Measurements from ENCODE around the gene LMBR1. TPM values are rescaled to one million over a fixed set of nuclear protein-coding genes. Genes with fewer than 3 reads are reported as not detected.

Gene LMBR1
- total and polyA plus RNA-seq, 2 donors (not counting 3 experiments of a cell fraction or from before 2014, with no cell fraction given): 14.0 to 72.9 TPM

DNA sequence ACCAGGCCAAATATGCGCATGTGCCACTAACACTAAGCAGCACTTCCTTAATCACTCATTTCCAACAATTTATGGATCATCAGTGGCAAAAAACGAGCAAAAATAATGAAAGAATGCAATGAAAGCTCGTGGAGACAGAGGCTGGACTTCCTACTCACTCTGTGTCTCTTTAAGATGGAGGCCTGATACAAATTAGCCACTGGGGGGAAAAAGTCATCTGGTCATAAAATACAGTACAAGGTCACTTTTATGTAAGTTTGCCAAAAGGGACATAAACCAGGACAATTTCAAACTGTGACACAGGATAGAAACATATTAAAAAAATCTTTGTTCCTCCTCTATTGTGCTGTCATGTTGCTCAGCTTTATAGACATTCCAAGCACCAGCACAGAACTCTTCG is 101.7 kb downstream of the LMBR1 start:
- no peak overlapping the region for H3K4me2 ChIP-seq (ENCODE audit: insufficient read depth, low read length)
- H3K4me3 ChIP-seq (replicated peaks in 1 of 3; ENCODE audit: insufficient read depth in 1 of 3, low read depth in 1 of 3, low read length in 3 of 3): no peak overlapping the region
- DNase-seq (ENCODE audit: low read depth, low spot score) (peak; percentile 34), FAIRE-seq (no peak)
- no peak overlapping the region for H3K9ac ChIP-seq (replicated peaks; ENCODE audit: extremely low read depth, insufficient read depth, low read length)
- H3K9me1 ChIP-seq (replicated peaks; ENCODE audit: control insufficient read depth, extremely low read depth, insufficient read depth, low read length): no peaks in the 10 kb centered on the region
- H3K27ac ChIP-seq (ENCODE audit: insufficient read depth, low read depth, low read length): no peak overlapping the region
- no peak for TF ChIP-seq JUN (IDR thresholded peaks at IDR 0.05; ENCODE audit: borderline replicate concordance, insufficient read depth, insufficient read length, low read depth)
- TF ChIP-seq, protein P1, sequence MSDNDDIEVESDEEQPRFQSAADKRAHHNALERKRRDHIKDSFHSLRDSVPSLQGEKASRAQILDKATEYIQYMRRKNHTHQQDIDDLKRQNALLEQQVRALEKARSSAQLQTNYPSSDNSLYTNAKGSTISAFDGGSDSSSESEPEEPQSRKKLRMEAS (IDR thresholded peaks at IDR 0.05; ENCODE audit: insufficient read depth, insufficient read length): no peak
- TF ChIP-seq, protein P2, sequence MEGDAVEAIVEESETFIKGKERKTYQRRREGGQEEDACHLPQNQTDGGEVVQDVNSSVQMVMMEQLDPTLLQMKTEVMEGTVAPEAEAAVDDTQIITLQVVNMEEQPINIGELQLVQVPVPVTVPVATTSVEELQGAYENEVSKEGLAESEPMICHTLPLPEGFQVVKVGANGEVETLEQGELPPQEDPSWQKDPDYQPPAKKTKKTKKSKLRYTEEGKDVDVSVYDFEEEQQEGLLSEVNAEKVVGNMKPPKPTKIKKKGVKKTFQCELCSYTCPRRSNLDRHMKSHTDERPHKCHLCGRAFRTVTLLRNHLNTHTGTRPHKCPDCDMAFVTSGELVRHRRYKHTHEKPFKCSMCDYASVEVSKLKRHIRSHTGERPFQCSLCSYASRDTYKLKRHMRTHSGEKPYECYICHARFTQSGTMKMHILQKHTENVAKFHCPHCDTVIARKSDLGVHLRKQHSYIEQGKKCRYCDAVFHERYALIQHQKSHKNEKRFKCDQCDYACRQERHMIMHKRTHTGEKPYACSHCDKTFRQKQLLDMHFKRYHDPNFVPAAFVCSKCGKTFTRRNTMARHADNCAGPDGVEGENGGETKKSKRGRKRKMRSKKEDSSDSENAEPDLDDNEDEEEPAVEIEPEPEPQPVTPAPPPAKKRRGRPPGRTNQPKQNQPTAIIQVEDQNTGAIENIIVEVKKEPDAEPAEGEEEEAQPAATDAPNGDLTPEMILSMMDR (IDR thresholded peaks at IDR 0.05; ENCODE audit: extremely low read depth in 1 of 2, insufficient read depth in 1 of 2, low read depth in 1 of 2, low read length in 2 of 2): no peak
- TF ChIP-seq EZH2 (IDR thresholded peaks at IDR 0.05; ENCODE audit: borderline replicate concordance, low read depth, low read length, severe bottlenecking): no peak
- no peak for TF ChIP-seq FOS (IDR thresholded peaks at IDR 0.05; ENCODE audit: borderline replicate concordance, insufficient read depth, low read length)
- ChIA-PET CTCF (interaction anchor here (1.5 kb wide), 1 partner anchor 11 kb away, joined by 3 read pairs; no protein-coding TSS in a partner anchor), POLR2A (no interaction called here)
- intact Hi-C loops (cut with micrococcal nuclease) (no loop called here), dilution Hi-C loops (cut with MboI; ENCODE audit: extremely low pct_ligation_motif_present, low sequenced_read_pairs) (no loop called here)
- no peaks in the 10 kb centered on the region for H3K4me1 ChIP-seq (ENCODE audit: control insufficient read depth, extremely low read depth, insufficient read depth, low read length)
- H4K20me1 ChIP-seq (replicated peaks; ENCODE audit: control insufficient read depth, extremely low read depth, insufficient read depth, low read length): no peaks in the 10 kb centered on the region
- BruUV-seq (replicated peaks): no TSS peak
- no peak overlapping the region for H2AFZ ChIP-seq (ENCODE audit: low read depth, low read length)
- H3K9me3 ChIP-seq (replicated peaks; ENCODE audit: control insufficient read depth, insufficient read depth, low read length): no peaks in the 10 kb centered on the region
- no peaks in the 10 kb centered on the region for H3K27me3 ChIP-seq (ENCODE audit: control insufficient read depth in 2 of 2, insufficient read depth in 2 of 2, low read length in 2 of 2)
- no peaks in the 10 kb centered on the region for H3K79me2 ChIP-seq (ENCODE audit: control insufficient read depth, insufficient read depth, low read length)
- H3K36me3 ChIP-seq (ENCODE audit: control insufficient read depth in 2 of 2, extremely low read depth in 1 of 2, insufficient read depth in 2 of 2, low read length in 2 of 2): peaks cover 0 to 3% of the 10 kb centered on the region in 2 experiments

DNA sequence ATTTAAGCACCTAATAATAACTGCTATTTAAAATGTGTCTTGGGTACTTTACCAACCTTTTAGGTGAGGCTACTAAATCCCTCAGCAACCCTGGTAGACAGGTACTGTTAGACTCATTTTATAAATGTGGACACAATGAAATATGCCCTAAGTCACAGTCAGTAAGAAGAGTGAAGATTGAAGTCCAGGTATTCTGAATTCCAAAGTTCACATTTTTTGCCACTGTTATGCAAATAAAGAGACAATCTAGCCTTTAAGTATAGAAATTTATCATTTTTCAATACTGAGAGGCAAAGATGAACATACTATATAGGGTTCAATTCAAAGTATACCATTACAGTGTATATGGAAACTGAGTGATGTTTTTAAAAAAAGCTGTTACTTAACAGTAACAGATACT is 102.7 kb downstream of the LMBR1 start:
- TF ChIP-seq MYC (IDR thresholded peaks at IDR 0.05; ENCODE audit: low read depth, low read length) (no peak), POLR2A (IDR thresholded peaks at IDR 0.05; ENCODE audit: low read depth, low read length) (no peak), GATA2 (IDR thresholded peaks at IDR 0.05; ENCODE audit: insufficient read depth, insufficient read length, low read depth, low read length) (no peak), EZH2 (IDR thresholded peaks at IDR 0.05; ENCODE audit: borderline replicate concordance, low read depth, low read length, severe bottlenecking) (no peak), FOS (IDR thresholded peaks at IDR 0.05; ENCODE audit: borderline replicate concordance, insufficient read depth, low read length) (no peak), JUN (IDR thresholded peaks at IDR 0.05; ENCODE audit: borderline replicate concordance, insufficient read depth, insufficient read length, low read depth) (no peak), POLR2AphosphoS5 (IDR thresholded peaks at IDR 0.05; ENCODE audit: insufficient read depth, low read depth, low read length) (no peak)
- TF ChIP-seq, protein P2 (IDR thresholded peaks at IDR 0.05; ENCODE audit: extremely low read depth in 1 of 2, insufficient read depth in 1 of 2, low read depth in 1 of 2, low read length in 2 of 2): no peak
- TF ChIP-seq, protein P1 (IDR thresholded peaks at IDR 0.05; ENCODE audit: insufficient read depth, insufficient read length): no peak
- POLR2A ChIA-PET: no interaction called here

More for the DNA sequence above, 102.7 kb downstream of the LMBR1 start:
- H3K4me2 ChIP-seq (ENCODE audit: insufficient read depth, low read length): no peak overlapping the region
- no peak overlapping the region for H3K4me3 ChIP-seq (replicated peaks in 1 of 3; ENCODE audit: insufficient read depth in 1 of 3, low read depth in 1 of 3, low read length in 3 of 3)
- no peaks in the 10 kb centered on the region for H3K27me3 ChIP-seq (ENCODE audit: control insufficient read depth in 2 of 2, insufficient read depth in 2 of 2, low read length in 2 of 2)
- H3K79me2 ChIP-seq (ENCODE audit: control insufficient read depth, insufficient read depth, low read length): no peaks in the 10 kb centered on the region
- no peaks in the 10 kb centered on the region for H3K4me1 ChIP-seq (ENCODE audit: control insufficient read depth, extremely low read depth, insufficient read depth, low read length)
- H3K27ac ChIP-seq (ENCODE audit: insufficient read depth, low read depth, low read length): no peak overlapping the region
- CTCF ChIA-PET: interaction anchor here (1.1 to 1.5 kb wide), 3 partner anchors 12 to 995 kb away, joined by 3 to 5 read pairs (median 3); no protein-coding TSS in a partner anchor
- no peak for FAIRE-seq
- BruUV-seq (replicated peaks): no TSS peak
- no peaks in the 10 kb centered on the region for H4K20me1 ChIP-seq (replicated peaks; ENCODE audit: control insufficient read depth, extremely low read depth, insufficient read depth, low read length)
- intact Hi-C loops (cut with micrococcal nuclease): no loop called here
- H3K9ac ChIP-seq (replicated peaks; ENCODE audit: extremely low read depth, insufficient read depth, low read length): no peak overlapping the region
- H3K36me3 ChIP-seq (ENCODE audit: control insufficient read depth in 2 of 2, extremely low read depth in 1 of 2, insufficient read depth in 2 of 2, low read length in 2 of 2): peaks cover 0 to 3% of the 10 kb centered on the region in 2 experiments
- H3K9me1 ChIP-seq (replicated peaks; ENCODE audit: control insufficient read depth, extremely low read depth, insufficient read depth, low read length): no peaks in the 10 kb centered on the region
- H2AFZ ChIP-seq (ENCODE audit: low read depth, low read length): no peak overlapping the region
- H3K9me3 ChIP-seq (replicated peaks; ENCODE audit: control insufficient read depth, insufficient read depth, low read length): no peaks in the 10 kb centered on the region
- no peak for DNase-seq (ENCODE audit: low read depth, low spot score)
- dilution Hi-C loops (cut with MboI; ENCODE audit: extremely low pct_ligation_motif_present, low sequenced_read_pairs): no loop called here

Data from endothelial cell of umbilical vein (primary cell).